Loucy (cell line): ENCODE results near the gene ERCC5.

Experiments used
- EZH2phosphoT487 ChIP-seq: fragments of 200-600 bp; IDR thresholded peaks from 2 replicates; pipeline ENCODE4 v1.6.1; 2018; ENCODE audit warnings: antibody characterized with exemption, mild to moderate bottlenecking, moderate library complexity, borderline replicate concordance
- TF ChIP-seq, protein P1 (sequence below): fragments of 200-600 bp; sonication (generic); conservative IDR thresholded peaks from 2 replicates; pipeline ENCODE4 v1.5.1; 2014; ENCODE audit warnings: mild to moderate bottlenecking, antibody characterized with exemption, low read length

DNA sequence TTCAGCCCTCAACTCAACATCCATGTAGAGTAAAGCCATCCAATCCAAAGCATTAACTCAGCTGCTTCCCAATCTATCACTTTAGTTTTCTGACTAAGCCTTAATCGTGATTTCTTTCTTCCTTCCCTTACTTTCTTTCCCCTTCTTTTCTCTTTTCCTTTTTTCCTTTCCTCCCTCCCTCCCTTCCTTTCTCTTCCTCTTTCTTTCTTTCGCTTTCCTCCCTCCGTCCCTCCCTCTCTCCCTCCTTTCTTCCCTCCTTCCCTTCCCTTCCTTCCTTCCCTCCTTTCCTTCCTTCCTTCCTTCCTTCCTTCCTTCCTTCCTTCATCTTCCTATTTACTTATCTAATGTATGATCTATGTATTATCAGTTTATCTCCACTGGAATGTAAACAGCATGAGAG is 71.2 kb downstream of the ERCC5 start:
- no peak for TF ChIP-seq EZH2phosphoT487
- TF ChIP-seq, protein P1, sequence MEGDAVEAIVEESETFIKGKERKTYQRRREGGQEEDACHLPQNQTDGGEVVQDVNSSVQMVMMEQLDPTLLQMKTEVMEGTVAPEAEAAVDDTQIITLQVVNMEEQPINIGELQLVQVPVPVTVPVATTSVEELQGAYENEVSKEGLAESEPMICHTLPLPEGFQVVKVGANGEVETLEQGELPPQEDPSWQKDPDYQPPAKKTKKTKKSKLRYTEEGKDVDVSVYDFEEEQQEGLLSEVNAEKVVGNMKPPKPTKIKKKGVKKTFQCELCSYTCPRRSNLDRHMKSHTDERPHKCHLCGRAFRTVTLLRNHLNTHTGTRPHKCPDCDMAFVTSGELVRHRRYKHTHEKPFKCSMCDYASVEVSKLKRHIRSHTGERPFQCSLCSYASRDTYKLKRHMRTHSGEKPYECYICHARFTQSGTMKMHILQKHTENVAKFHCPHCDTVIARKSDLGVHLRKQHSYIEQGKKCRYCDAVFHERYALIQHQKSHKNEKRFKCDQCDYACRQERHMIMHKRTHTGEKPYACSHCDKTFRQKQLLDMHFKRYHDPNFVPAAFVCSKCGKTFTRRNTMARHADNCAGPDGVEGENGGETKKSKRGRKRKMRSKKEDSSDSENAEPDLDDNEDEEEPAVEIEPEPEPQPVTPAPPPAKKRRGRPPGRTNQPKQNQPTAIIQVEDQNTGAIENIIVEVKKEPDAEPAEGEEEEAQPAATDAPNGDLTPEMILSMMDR: no peak
